ENCODE results near the gene CYTH2. TPM values are rescaled to one million over a fixed set of nuclear protein-coding genes. Genes with fewer than 3 reads are reported as not detected.

Gene CYTH2
- total and polyA plus RNA-seq, 9 of the 15 experiments (the other 6 are each of a cell fraction or from before 2014, with no cell fraction given), result 1.8 to 45.2 (median 23.8) TPM

- Histone ChIP-seq H3K27me3 (ENCODE audit: control insufficient read depth in 2 of 2, insufficient read depth in 2 of 2, low read length in 2 of 2) (no peaks in the 10 kb centered on the region), H3K27ac (ENCODE audit: extremely low read depth, low read depth, low read length) (no peak overlapping the region), H2AFZ (ENCODE audit: low read depth, low read length) (peak overlapping the region; percentile 74), H3K36me3 (ENCODE audit: control insufficient read depth, insufficient read depth, low read length) (no peaks in the 10 kb centered on the region), H3K9me3 (replicated peaks; ENCODE audit: control insufficient read depth, insufficient read depth, low read depth, low read length) (peaks cover 1% of the 10 kb centered on the region; the same call in 1 of the 2 replicates), H3K79me2 (ENCODE audit: control insufficient read depth, insufficient read depth, low read length) (no peaks in the 10 kb centered on the region), H3K9me1 (ENCODE audit: control insufficient read depth, insufficient read depth, low read length) (no peaks in the 10 kb centered on the region), H3K9ac (ENCODE audit: insufficient read depth in 1 of 2, low read depth in 2 of 2, low read length in 2 of 2) (peak overlapping the region in 1 of 2 experiments; percentile 50; a peak in 1 of 4 replicates), H3K4me3 (no peak overlapping the region), H3K4me1 (replicated peaks in 1 of 2; ENCODE audit: control insufficient read depth in 2 of 2, insufficient read depth in 2 of 2, low read length in 2 of 2) (no peaks in the 10 kb centered on the region; a peak in 1 of 5 replicates), H4K20me1 (replicated peaks; ENCODE audit: control insufficient read depth, insufficient read depth, low read length) (no peaks in the 10 kb centered on the region), H3K4me2 (ENCODE audit: insufficient read depth, low read length) (no peak overlapping the region)
- ChIA-PET CTCF (ENCODE audit: low intra/inter-chr PET ratio) (no interaction called here), POLR2A (interaction anchor here (0.6 to 1.6 kb wide), 2 partner anchors 14 to 16 kb away, joined by 5 read pairs; no protein-coding TSS in a partner anchor)
- WGBS (ENCODE audit: insufficient coverage, low coverage, missing lambda C conversion rate), result 19% methylated on average over 20 of the region's 20 CpGs
- in situ Hi-C loops (cut with MboI), result no loop called here
- intact Hi-C loops (cut with micrococcal nuclease), result no loop called here
- no peak for TF ChIP-seq CREM (IDR thresholded peaks at IDR 0.05; ENCODE audit: low read depth)
- no peak for TF ChIP-seq BCOR (IDR thresholded peaks at IDR 0.05)
- TF ChIP-seq HLTF (IDR thresholded peaks at IDR 0.05), result no peak
- TF ChIP-seq SREBF2 (CRISPR knock-in tag; IDR thresholded peaks at IDR 0.05), result no peak
- no peak for TF ChIP-seq FOXJ2 (tag; IDR thresholded peaks at IDR 0.05)
- ATAC-seq, result no peak
- no peak for DNase-seq (ENCODE audit: extremely low read depth in 1 of 4, low spot score in 3 of 4)
- FAIRE-seq, result no peak
- BruUV-seq (replicated peaks), result no TSS peak
These were observed 61.0 kb downstream of the CYTH2 start for GRCh38 chr19:48530066-48530720.

- Histone ChIP-seq H3K9me1 (ENCODE audit: control insufficient read depth, insufficient read depth, low read length) (no peaks in the 10 kb centered on the region), H3K79me2 (ENCODE audit: control insufficient read depth, insufficient read depth, low read length) (no peaks in the 10 kb centered on the region), H3K27ac (ENCODE audit: extremely low read depth, low read depth, low read length) (no peak overlapping the region), H3K4me1 (replicated peaks in 1 of 2; ENCODE audit: control insufficient read depth in 2 of 2, insufficient read depth in 2 of 2, low read length in 2 of 2) (no peaks in the 10 kb centered on the region; a peak in 1 of 5 replicates), H3K9me3 (replicated peaks; ENCODE audit: control insufficient read depth, insufficient read depth, low read depth, low read length) (peaks cover 1% of the 10 kb centered on the region; the same call in 1 of the 2 replicates), H4K20me1 (replicated peaks; ENCODE audit: control insufficient read depth, insufficient read depth, low read length) (no peaks in the 10 kb centered on the region), H3K27me3 (ENCODE audit: control insufficient read depth in 2 of 2, insufficient read depth in 2 of 2, low read length in 2 of 2) (no peaks in the 10 kb centered on the region), H3K36me3 (ENCODE audit: control insufficient read depth, insufficient read depth, low read length) (no peaks in the 10 kb centered on the region), H3K4me2 (ENCODE audit: insufficient read depth, low read length) (no peak overlapping the region), H3K4me3 (no peak overlapping the region), H2AFZ (ENCODE audit: low read depth, low read length) (no peak overlapping the region), H3K9ac (ENCODE audit: insufficient read depth in 1 of 2, low read depth in 2 of 2, low read length in 2 of 2) (no peak overlapping the region)
- 45% methylated on average over 5 of the region's 6 CpGs for WGBS (ENCODE audit: insufficient coverage, low coverage, missing lambda C conversion rate)
- DNase-seq (ENCODE audit: extremely low read depth in 1 of 4, low spot score in 3 of 4) (no peak), ATAC-seq (no peak), FAIRE-seq (no peak)
- CTCF ChIA-PET (ENCODE audit: low intra/inter-chr PET ratio), result no interaction called here
- POLR2A ChIA-PET, result interaction anchor here (1.1 to 1.6 kb wide), 2 partner anchors 11 to 17 kb away, joined by 3 to 5 read pairs; no protein-coding TSS in a partner anchor
- no TSS peak for BruUV-seq (replicated peaks)
- in situ Hi-C loops (cut with MboI), result no loop called here
- intact Hi-C loops (cut with micrococcal nuclease), result no loop called here
- TF ChIP-seq ZNF785 (CRISPR knock-in tag; IDR thresholded peaks at IDR 0.05), result no peak
- TF ChIP-seq MAZ (CRISPR knock-in tag; conservative IDR thresholded peaks at IDR 0.05 in 1 of 2, IDR thresholded peaks at IDR 0.05 in 1 of 2), result no peak
- TF ChIP-seq, protein P1, sequence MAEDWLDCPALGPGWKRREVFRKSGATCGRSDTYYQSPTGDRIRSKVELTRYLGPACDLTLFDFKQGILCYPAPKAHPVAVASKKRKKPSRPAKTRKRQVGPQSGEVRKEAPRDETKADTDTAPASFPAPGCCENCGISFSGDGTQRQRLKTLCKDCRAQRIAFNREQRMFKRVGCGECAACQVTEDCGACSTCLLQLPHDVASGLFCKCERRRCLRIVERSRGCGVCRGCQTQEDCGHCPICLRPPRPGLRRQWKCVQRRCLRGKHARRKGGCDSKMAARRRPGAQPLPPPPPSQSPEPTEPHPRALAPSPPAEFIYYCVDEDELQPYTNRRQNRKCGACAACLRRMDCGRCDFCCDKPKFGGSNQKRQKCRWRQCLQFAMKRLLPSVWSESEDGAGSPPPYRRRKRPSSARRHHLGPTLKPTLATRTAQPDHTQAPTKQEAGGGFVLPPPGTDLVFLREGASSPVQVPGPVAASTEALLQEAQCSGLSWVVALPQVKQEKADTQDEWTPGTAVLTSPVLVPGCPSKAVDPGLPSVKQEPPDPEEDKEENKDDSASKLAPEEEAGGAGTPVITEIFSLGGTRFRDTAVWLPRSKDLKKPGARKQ (CRISPR knock-in tag; IDR thresholded peaks at IDR 0.05), result no peak
- no peak for TF ChIP-seq MCM3 (IDR thresholded peaks at IDR 0.05)
- TF ChIP-seq ZKSCAN1 (IDR thresholded peaks at IDR 0.05; ENCODE audit: low read depth, low read length), result no peak
- no peak for TF ChIP-seq ZNF764 (CRISPR knock-in tag; IDR thresholded peaks at IDR 0.05; ENCODE audit: low read depth)
- TF ChIP-seq FUS (optimal IDR thresholded peaks at IDR 0.05; ENCODE audit: low read depth, low read length), result no peak
- no peak for TF ChIP-seq NUFIP1 (IDR thresholded peaks at IDR 0.05; ENCODE audit: partially characterized antibody)
- TF ChIP-seq FOXM1 (IDR thresholded peaks at IDR 0.05; ENCODE audit: low read depth), result no peak
- TF ChIP-seq FOXM1 (CRISPR knock-in tag; IDR thresholded peaks at IDR 0.05; ENCODE audit: low read depth), result no peak
- no peak for TF ChIP-seq RNF2 (IDR thresholded peaks at IDR 0.05)
- no peak for TF ChIP-seq ILF3 (IDR thresholded peaks at IDR 0.05; ENCODE audit: borderline replicate concordance)
These were observed 61.6 kb downstream of the CYTH2 start for GRCh38 chr19:48530770-48531169.

All from K562 (cell line).